Measurements from ENCODE around the gene AGGF1.
A peak's percentile ranks its signal among the peaks of the same experiment; 100 is the strongest.
"Not testable (repeated sequence)": the region's sequence is repeated elsewhere in the genome, so short reads cannot be mapped to it uniquely, and the experiment has no call there.

Gene AGGF1

DNA sequence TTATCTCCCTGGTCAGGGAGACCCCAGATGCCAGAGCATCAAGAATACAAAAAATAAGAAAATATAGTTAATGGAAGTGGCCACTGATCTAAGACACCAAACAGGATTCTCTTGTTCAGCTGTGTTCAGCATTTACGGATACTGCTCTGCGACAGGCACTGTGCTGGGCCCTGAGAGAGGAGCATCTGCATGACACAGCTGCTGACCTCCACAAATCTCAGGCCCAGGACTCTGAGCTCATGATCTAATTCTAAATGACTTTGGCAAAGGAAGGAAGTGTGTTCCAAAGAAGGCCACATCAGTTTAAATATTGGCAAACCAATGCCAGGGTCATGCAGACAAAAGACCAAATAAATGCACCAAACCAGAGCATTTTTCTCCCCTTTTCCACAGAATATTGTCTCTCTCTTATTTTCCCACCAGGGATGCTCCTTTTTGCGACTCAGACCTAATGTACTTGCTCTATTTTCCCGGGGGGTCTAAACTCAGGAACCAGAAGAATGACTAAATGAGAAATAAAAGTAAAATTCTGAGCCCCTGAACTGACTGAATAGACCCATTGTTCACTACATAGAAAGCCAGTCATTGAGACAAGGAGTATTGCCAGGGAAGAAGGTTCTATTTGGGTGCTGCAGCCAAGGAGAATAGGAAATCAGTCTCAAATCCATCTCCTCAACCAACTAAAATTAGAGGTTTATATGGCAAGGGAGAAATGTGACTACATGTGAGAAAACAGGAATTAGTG is 1.4 kb upstream of the AGGF1 start:
- no peak for DNase-seq (ENCODE audit: low read depth)

DNA sequence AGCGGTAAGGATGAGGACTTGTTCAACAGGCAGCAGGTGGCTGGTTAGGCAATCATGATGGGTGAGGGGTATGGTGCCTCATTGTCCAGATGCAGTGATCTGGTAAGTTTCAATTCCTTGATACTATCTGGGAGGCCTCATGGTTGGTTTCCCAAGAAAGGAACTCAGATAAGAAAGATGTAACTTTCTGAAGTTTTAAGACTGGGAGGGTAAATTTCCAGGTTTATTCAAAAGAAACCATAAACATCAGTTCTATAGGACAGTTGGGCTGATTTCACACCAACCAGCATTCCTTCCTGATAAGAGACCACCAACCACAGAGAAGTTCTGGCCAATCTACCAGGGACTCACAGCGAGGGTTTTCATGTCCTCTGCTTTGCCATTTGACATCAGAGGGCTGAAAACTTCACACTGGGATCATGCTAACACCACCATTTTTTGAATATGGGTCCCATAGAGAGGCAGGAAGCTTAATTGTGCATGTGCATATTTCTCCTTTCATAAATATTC is 773 bp upstream of the AGGF1 start:
- DNase-seq (ENCODE audit: low read depth) = no peak

DNA sequence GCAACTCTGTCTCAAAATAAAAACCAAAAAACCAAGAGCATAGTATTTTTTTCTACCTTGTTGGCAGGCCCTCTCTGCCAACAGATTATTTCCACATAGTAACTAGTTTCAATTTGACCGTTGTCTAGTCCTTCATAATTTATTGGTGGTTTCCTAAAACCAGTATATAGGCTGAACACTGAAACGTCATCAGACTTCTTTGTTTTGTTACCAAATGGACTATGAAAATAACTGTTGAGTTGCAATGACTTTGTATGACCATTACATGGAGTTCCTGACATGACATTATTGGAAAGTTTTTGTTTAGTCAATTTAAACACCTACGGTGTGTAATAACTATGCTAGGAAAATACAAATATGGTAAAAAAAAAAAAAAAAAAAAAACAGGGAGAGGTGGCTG is 1.7 kb downstream of the AGGF1 start:
- DNase-seq (ENCODE audit: low read depth) = no peak

DNA sequence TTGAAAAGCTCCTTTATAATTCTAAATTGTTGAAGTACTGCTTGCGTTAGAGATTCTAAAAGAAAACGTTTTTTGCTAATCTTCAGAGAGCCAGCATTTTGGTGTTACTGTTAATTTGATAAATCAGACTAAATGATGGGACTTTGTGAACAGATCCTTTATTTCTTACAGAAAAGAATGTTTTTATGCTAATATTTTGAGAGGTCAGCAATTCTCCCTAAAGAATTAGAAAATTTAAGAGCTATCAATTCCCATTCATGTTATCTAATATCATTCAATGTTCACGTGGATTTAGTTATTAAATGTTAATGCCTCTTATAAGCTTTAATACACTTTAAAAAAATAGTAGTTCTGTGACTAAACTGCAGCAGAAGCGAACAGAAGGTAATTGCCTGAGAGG is 2.4 kb downstream of the AGGF1 start:
- no peak for DNase-seq (ENCODE audit: low read depth)

DNA sequence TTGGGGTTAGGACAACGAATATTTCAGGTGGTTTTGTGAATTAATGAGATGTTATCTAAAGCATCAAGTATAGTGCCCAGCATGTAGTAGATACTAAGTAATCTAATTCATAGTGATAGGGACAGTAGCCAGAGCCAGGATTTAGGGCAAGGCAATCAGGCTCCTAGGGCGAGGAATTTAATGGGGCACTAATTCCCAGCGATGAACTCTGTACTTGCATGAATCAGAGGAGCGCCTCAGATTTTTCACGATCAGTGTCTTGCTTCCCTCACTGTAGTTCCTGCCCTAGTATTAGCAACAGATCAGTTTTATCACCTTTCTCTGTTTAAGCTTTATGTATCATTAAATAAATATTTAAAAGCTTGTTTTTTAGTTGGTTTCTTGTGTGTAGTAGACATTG is 3.1 kb downstream of the AGGF1 start:
- no peak for DNase-seq (ENCODE audit: low read depth)

DNA sequence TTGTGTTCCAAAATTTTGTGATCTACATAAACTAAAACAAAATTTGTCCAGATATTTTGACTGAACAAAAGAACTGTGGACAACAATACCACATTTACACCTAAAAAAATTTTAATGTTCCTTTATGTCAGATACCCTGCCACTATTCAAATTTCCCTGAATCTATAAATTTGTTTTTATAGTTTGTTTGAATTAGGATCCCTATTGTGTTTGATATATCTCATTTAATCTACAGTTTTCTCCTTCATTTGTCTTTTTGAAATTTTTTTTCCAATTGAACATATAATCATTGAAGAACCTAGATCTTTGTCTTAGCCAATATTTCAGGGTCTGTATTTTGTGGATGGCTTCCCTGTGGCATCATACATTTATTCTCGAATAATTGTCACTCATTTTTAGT is 5.7 kb downstream of the AGGF1 start:
- no peak for DNase-seq (ENCODE audit: low read depth)

DNA sequence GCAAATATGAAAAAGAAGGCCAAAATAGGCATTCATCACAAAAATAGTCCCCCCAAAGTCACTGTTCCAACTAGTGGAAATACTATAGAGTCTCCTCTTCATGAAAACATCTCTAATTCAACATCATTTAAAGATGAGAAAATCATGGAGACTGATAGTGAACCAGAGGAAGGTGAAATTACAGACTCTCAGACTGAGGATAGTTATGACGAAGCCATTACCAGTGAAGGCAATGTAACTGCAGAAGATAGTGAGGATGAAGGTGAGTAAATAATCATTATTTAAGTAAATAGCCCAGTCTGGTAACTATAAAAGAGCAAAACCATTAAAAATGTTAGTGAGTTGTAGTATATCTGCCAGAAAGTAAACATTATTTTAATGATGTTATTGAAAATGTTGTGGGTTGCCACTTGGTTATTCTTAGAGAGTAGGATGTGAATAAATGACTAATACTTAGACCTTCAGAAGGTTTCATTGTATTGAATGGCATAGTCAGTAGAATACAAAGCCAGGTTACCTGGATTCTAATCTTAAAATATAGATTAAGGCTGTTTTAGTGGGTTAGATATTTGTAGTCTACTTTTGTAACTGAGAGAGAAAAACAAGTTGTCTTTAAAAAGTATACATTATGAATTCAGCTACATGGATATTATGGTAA is 16.3 kb downstream of the AGGF1 start:
- no peak for DNase-seq (ENCODE audit: low read depth)

DNA sequence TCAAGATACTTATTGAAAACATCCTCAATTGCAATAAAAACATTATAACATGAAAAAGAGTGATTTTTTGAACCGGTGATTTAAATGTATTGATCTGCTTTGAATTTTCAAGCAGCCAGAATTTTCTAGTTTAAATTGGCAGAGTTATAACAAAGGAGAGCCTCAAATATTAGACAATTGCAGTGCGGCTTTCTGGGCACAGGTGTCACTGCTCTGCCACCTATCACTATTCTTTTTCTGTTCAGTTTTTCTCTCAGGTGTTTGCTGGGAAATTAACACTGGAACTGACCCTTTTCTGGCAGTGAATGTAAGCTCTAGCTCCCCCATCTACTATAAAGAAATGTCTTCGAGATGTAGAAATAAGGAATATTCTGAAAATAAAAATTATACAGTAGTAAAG is 33.8 kb downstream of the AGGF1 start:
- no peak for DNase-seq (ENCODE audit: low read depth)

DNA sequence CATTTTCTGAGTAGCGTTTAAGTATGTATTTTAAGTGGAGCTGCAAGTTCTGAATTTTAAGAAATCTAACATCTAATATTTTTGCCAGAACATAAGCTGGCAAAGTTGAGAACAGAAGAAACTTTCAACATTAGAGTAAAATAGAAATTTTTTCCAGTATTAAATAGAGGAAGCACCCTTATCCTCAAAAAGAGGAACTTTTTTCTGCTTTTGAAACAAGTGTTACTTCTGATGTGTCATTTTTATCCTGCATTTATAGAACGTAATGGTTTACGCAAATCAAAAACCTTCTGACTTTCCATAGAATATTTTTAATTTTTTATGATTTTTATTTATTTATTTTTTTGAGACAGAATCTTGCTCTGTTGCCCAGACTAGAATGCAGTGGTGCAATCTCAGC is 35.1 kb downstream of the AGGF1 start:
- no peak for DNase-seq (ENCODE audit: low read depth)

DNA sequence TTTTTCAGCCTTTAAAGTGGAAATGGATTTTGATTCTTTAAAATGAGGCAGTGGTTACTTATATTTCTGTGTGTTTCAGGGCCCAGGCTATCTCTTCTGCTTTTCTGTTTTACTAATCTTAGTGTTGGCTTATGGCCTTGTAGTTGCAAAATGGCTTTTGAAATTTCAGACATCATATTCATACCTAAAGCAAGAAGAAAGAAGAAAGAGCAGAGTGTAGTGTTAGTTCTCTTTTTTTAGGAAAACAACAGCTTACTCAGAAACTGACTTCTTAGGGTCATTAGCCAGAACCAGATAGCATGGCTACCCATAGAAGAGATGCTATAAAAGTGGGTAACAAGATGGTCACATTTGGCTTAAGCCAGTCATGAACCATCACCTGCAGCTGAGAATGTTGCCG is 36.0 kb downstream of the AGGF1 start:
- no peak for DNase-seq (ENCODE audit: low read depth)

DNA sequence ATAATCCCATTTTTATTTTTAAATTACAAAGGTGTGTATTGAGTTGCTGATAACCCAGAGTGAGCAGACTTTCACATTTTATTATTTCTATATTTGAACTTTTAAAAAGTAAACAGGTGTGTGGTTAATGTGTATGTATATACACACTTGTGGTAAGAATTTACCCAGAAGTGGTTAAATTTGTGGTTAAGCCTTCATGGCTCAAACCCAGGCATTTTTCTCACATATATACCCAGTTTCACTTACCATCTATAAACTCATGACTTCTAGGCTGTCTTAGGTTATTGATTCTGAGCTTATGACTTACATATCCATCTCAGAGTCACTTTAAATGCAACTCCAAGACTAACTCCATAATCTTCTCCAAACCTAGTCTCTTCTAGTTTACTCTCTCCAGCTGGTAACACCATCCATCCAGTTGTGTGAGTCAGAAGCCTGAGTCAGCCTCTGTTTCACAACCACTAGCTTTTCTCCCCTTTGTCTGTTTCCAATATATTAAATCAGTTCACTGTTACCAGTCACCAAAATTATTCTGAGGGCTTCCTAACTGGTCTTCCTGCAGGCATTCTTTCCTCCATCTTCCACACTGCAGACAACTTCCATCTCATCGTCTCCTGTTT is 36.7 kb downstream of the AGGF1 start:
- DNase-seq (ENCODE audit: low read depth) = no peak

DNA sequence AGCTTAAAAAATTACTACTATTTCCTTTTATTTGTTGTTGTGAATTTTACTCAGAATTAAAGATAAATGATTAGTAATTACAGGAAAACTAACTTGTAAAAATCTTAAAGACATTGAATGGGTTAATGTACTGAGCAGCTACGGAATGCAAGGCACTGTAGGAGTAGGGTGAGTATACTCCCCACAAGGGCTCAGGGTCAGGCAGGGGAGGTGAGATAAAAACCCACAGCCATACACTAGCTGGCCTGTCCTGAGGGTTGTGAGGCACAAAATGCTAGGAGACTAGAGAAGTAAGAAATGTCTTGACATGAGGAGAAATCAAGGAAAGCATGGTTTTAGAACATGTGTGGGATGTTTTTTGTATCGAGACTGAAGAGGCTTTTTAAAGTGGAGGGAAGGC is 43.5 kb downstream of the AGGF1 start:
- no peak for DNase-seq (ENCODE audit: low read depth)

DNA sequence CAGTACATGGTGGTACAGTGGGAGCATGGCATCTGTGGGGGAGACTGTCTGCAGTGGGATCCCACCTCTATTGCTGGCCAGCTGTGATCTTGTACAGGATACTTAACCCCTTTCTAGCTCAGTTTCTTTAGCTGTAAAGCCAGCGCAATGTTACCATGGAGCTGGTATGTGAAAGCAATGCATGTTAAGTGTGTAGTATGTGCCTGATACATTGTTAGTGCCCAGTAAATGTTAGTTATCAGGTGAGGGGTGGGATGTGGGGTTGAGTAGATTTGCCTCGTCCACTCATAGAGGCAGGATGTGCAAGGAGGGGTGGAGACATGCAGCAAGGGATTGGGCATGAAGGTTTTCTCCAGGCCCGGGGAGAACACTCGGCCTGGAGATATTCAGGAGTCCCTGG is 44.5 kb downstream of the AGGF1 start:
- DNase-seq (ENCODE audit: low read depth) = no peak

DNA sequence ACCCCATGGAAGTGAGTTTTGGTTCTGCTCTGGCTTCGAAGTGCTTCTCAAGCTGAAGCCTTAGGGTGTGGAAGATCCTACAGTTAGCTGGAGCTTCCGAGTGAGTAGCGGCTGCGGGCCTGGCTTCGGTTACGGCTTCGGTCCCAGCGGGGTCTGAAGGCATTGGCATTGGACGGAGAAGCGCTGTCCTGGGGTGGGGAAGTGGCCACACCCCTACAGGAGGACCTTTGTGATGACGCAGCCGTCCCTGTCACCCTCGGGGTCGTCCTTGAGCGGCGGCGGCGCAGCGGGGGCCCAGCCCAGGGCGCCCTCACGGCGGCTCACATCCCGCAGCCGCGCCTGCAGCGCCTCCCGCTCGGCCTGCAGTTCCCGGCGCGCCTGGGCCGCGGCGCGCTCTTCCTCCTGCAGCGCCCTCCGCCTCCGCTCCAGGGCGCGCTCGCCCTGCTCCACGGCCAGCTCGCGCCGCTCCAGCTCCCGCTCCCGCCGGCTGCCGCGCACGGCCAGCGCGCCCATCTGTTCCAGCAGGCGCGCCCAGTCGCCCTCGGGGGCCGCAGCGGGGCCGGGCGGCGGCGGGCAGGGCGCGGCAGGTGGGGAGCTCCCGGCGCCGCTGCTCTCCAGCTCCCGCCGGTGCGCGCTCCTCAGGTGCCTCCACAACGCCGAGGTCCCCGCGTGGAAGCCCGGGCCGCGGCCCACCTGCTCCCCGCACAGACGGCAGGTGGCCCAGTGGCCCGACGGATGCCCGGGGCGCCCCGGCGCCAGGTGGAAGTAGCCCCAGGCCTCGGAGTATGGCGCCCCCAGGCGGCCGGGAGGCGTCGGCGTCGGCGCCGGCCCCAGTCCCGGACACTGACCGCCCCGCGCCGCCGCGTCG is 47.0 kb downstream of the AGGF1 start:
- peak; percentile 35 for DNase-seq (ENCODE audit: low read depth)

DNA sequence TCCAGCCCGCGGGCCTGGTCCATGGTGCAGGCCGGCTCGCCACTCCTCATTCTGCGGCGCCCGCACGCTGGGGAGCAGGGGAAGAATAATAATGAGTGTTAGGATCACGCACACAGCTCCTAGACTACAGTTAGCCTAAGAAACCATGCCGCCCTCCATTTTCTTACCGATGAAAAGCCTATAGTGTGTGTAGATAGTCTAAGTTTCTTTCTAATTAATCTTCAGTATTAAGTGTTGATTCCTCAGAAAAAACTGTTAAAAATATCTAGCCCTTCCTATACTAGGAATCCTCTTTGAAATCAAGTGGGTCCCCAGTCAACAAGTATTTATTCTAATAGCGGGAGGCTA is 47.6 kb downstream of the AGGF1 start:
- no peak for DNase-seq (ENCODE audit: low read depth)

DNA sequence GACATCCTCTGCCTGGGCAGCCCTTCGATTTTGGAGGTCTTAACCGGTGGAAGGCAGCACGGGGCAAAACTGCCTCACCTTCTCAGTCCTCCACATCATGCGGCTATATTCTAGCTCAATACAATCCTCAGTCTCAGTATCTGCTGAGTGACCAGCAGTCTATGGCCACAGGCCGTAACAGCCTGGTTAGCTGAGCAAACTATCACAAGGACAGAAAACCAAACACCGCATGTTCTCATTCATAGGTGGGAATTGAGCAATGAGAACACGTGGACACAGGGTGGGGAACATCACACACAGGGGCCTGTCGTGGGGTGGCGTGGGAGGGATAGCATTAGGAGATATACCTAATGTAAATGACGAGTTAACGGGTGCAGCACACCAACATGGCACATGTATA is 50.3 kb downstream of the AGGF1 start:
- DNase-seq (ENCODE audit: low read depth) = not testable (repeated sequence)

DNA sequence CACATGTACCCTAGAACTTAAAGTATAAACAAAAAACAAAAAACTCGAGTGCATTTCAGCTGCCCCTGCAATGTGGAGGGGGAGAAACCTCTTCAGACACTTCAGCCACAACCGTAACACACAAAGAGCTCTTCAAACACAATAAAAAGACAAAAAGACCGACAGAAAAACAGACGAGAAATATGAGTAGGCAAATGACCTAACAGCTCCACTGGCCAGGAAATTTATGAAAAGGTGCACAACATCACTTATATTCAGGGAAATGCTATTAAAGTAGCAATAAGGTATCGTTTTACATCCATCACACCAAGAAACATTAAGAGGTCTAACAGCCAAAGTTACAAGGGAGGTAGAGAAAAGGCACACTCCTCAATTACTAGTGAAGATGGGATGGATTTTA is 50.7 kb downstream of the AGGF1 start:
- no peak for DNase-seq (ENCODE audit: low read depth)

DNA sequence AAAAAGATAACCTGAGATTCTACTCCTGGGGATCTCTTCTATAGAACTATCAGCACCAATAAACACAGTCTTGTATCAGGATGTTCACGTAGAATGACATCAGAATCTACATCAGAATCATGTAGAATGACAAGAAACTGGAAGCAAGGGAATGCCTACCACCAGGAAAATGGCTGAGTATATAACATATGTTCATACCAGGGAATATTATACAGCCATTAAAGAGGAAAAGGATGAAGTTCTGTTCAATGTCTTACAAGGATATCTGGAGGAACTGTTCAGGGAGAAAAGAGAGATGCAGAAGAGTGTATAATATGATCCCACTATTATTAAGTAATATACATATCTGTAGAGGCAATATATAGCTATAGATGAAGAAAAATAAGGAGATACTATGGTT is 52.1 kb downstream of the AGGF1 start:
- no peak for DNase-seq (ENCODE audit: low read depth)

DNA sequence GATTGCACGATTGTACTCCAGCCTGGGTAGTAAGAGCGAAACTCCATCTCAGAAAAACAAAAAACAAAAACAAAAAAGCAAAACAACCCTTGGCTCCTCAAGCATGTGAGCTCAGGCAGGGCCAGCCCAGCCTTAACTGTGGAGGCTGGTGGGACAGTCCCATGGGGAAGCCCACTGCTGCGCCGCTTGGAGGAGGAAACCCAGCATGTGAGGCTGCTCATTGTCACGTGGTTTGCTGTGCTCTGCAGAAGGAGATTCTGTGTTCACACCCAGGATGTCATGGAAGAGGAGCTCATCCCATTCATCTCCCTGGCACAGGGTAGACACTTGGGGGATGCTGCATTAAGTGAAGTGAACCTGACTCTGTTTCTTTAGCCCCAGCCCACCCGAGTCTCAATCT is 52.9 kb downstream of the AGGF1 start:
- no peak for DNase-seq (ENCODE audit: low read depth)

DNA sequence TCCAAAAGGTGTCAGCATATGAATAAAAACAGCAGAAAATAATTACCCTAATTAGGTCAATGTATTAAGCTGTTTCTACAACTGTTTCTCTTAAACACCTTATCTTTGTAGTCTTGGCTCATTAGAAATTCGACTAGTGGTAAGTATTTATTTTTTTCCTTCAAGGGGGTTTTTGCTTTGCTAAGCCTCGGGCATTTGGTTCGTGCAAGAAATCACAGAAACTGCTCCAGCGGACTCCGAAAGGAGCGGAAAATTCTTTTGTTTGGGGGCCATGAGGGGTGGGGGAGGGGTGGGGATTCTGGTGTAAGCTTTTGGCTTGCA is 56.1 kb downstream of the AGGF1 start:
- DNase-seq (ENCODE audit: low read depth) = no peak

DNA sequence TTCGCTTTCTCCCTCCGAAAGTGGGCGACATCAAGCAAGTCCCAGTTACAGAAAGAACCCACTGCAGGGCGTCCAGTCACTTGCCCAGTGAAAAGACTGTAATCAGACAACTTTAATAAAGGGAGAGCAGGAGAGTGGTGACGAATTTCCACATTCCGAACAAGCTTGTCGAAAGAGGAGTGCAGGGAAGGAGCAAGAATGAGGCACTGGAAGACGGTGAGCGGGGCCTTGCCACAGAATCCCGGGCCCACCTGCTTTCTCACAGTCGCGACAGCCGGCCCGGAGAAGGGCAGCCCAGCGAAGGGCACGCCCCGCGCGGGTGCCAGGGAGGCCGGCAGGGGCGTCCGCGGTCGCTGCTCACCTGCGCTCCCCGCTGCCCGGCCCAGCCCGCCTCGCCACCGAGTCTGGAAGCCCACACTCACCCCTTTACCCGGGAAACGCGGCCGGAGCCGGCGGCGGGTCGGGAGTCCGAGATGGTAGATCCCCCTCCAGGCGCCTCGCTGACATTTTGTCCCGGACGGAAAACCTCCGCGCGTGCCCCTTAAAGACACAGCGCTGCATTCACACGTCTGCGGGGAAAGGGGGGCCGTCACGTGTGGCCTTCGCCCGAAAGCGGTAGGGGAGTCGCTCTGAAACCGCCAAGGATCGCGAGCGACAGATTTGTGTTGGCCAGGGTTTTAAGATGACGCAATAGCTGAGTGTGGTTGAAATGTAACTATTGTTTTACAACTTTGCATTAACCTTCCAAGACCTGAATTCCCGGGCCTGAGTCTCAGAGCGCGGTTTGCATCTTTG is 56.7 kb downstream of the AGGF1 start, which contains the start of gene ZBED3:
Gene ZBED3, minus strand, starts transcription at position 597 of the 795 bp plus-strand sequence. CDS start 9,407 bp downstream, outside the sequence.
- DNase-seq (ENCODE audit: low read depth) = peak; percentile 13

Measured in activated T-helper 1 cell treated with Interleukin-2 at 50 U/mL for 16 hours (primary cell).